SK-N-SH treated with all-trans-retinoic acid at 6 μM for 48 hours (cell line): ENCODE results near the gene CNTN2.

ENCODE experiments used
- ATAC-seq: fragments of 200-7000 bp; cut with Tn5 transposase; 3 replicates; pipeline ENCODE4 v1.9.1; 2020; ENCODE audit warnings: mild to moderate bottlenecking, moderate library complexity
- ARNTL ChIP-seq: fragments of 450-650 bp; formaldehyde crosslinking; IDR thresholded peaks from 2 replicates; pipeline ENCODE4 v1.5.0; 2020; ENCODE audit warnings: low read depth, mild to moderate bottlenecking, moderate library complexity, borderline replicate concordance
- BACH2 ChIP-seq: fragments of 250-450 bp; sonication (Bioruptor Pico); IDR thresholded peaks from 2 replicates; pipeline ENCODE4 v1.9.0; 2021; ENCODE audit warnings: mild to moderate bottlenecking, borderline replicate concordance
- CSDC2 ChIP-seq: fragments of 250-450 bp; sonication (Bioruptor Pico); IDR thresholded peaks from 2 replicates; pipeline ENCODE4 v1.5.0; 2020; ENCODE audit warnings: mild to moderate bottlenecking, moderate library complexity
- ESRRG ChIP-seq: fragments of 250-450 bp; sonication (Bioruptor Pico); IDR thresholded peaks from 2 replicates; pipeline ENCODE4 v1.6.1; 2021; ENCODE audit warnings: mild to moderate bottlenecking
- GLIS3 ChIP-seq: fragments of 250-450 bp; sonication (Bioruptor Pico); IDR thresholded peaks from 2 replicates; pipeline ENCODE4 v1.5.0; 2020; ENCODE audit warnings: mild to moderate bottlenecking, moderate library complexity
- ISL1 ChIP-seq: fragments of 250-450 bp; sonication (Bioruptor Pico); IDR thresholded peaks from 2 replicates; pipeline ENCODE4 v2.1.2; 2022; ENCODE audit warnings: mild to moderate bottlenecking, moderate library complexity
- OSR1 ChIP-seq: fragments of 250-450 bp; sonication (Bioruptor Pico); IDR thresholded peaks from 2 replicates; pipeline ENCODE4 v1.8.0; 2022; ENCODE audit warnings: moderate library complexity, mild to moderate bottlenecking, inconsistent platforms
- PPARA ChIP-seq: fragments of 250-450 bp; sonication (Bioruptor Pico); IDR thresholded peaks from 2 replicates; pipeline ENCODE4 v1.5.0; 2020; ENCODE audit warnings: mild to moderate bottlenecking, borderline replicate concordance
- RARB ChIP-seq: fragments of 250-450 bp; sonication (Bioruptor Pico); IDR thresholded peaks from 2 replicates; pipeline ENCODE4 v1.8.0; 2021; ENCODE audit warnings: mild to moderate bottlenecking, moderate library complexity
- SNAI2 ChIP-seq: fragments of 250-450 bp; sonication (Bioruptor Pico); IDR thresholded peaks from 2 replicates; pipeline ENCODE4 v1.5.0; 2020; ENCODE audit warnings: mild to moderate bottlenecking, moderate library complexity
- TCF4 ChIP-seq: fragments of 250-450 bp; sonication (Bioruptor Pico); IDR thresholded peaks from 2 replicates; pipeline ENCODE4 v1.8.0; 2021; ENCODE audit warnings: mild to moderate bottlenecking, moderate library complexity, borderline replicate concordance
- TOX ChIP-seq: fragments of 250-450 bp; sonication (Bioruptor Pico); IDR thresholded peaks from 2 replicates; pipeline ENCODE4 v1.8.0; 2021; ENCODE audit warnings: mild to moderate bottlenecking, moderate library complexity, borderline replicate concordance
- ZC3H10 ChIP-seq: fragments of 250-450 bp; sonication (Bioruptor Pico); IDR thresholded peaks from 2 replicates; pipeline ENCODE4 v1.5.1; 2021; ENCODE audit warnings: mild to moderate bottlenecking, moderate library complexity
- ZFP3 ChIP-seq: fragments of 250-450 bp; sonication (Bioruptor Pico); IDR thresholded peaks from 2 replicates; pipeline ENCODE4 v1.5.0; 2020; ENCODE audit warnings: mild to moderate bottlenecking, moderate library complexity
- ZFP30 ChIP-seq: fragments of 450-650 bp; formaldehyde crosslinking; IDR thresholded peaks from 2 replicates; pipeline ENCODE4 v1.5.0; 2022; ENCODE audit warnings: mild to moderate bottlenecking, moderate library complexity
- ZNF565 ChIP-seq: fragments of 450-650 bp; formaldehyde crosslinking; conservative IDR thresholded peaks from 2 replicates; pipeline ENCODE4 v1.5.0; 2020; ENCODE audit warnings: low read depth, mild to moderate bottlenecking, moderate library complexity
- ZNF70 ChIP-seq: fragments of 450-650 bp; formaldehyde crosslinking; IDR thresholded peaks from 2 replicates; pipeline ENCODE4 v1.5.0; 2020; ENCODE audit warnings: mild to moderate bottlenecking, moderate library complexity
- ZNF8 ChIP-seq: fragments of 450-650 bp; formaldehyde crosslinking; IDR thresholded peaks from 2 replicates; pipeline ENCODE4 v1.5.0; 2020; ENCODE audit warnings: mild to moderate bottlenecking, moderate library complexity
- TF ChIP-seq, protein P1 (sequence below): fragments of 250-450 bp; sonication (Bioruptor Pico); IDR thresholded peaks from 2 replicates; pipeline ENCODE4 v1.8.0; 2020; ENCODE audit warnings: mild to moderate bottlenecking, moderate library complexity, borderline replicate concordance
- TF ChIP-seq, protein P2 (sequence below): fragments of 250-450 bp; sonication (Bioruptor Pico); IDR thresholded peaks from 2 replicates; pipeline ENCODE4 v1.8.0; 2021; ENCODE audit warnings: low read depth, mild to moderate bottlenecking, moderate library complexity, borderline replicate concordance
- TF ChIP-seq, protein P3 (sequence below): fragments of 250-450 bp; sonication (Bioruptor Pico); IDR thresholded peaks from 2 replicates; pipeline ENCODE4 v1.5.1; 2020; ENCODE audit warnings: low read depth, mild to moderate bottlenecking, moderate library complexity
- TF ChIP-seq, protein P4 (sequence below): fragments of 250-450 bp; sonication (Bioruptor Pico); IDR thresholded peaks from 2 replicates; pipeline ENCODE4 v1.5.1; 2021; ENCODE audit warnings: mild to moderate bottlenecking, moderate library complexity
- TF ChIP-seq, protein P5 (sequence below): fragments of 250-450 bp; sonication (Bioruptor Pico); IDR thresholded peaks from 2 replicates; pipeline ENCODE4 v1.5.0; 2020; ENCODE audit warnings: mild to moderate bottlenecking, moderate library complexity

CNTN2 gene

DNA sequence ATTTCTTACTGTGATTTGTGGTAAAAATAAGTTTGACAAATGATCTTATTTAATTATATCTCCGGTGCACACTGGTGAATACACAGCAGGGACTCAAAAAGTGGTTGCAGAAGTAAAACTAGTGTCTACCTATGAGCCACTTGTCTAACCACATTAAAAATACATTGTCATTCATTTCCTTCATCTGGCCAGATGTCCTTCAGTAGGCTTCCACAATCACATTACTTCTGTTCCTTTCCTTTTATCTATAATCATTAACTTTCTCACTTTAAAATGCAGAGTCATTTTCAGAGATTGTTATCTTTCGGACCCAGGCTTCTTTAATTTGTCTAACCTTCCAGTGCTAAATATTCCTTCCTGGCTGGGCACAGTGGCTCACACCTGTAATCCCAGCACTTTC, 75.7 kb downstream of the CNTN2 start:
- no peak for ATAC-seq

DNA sequence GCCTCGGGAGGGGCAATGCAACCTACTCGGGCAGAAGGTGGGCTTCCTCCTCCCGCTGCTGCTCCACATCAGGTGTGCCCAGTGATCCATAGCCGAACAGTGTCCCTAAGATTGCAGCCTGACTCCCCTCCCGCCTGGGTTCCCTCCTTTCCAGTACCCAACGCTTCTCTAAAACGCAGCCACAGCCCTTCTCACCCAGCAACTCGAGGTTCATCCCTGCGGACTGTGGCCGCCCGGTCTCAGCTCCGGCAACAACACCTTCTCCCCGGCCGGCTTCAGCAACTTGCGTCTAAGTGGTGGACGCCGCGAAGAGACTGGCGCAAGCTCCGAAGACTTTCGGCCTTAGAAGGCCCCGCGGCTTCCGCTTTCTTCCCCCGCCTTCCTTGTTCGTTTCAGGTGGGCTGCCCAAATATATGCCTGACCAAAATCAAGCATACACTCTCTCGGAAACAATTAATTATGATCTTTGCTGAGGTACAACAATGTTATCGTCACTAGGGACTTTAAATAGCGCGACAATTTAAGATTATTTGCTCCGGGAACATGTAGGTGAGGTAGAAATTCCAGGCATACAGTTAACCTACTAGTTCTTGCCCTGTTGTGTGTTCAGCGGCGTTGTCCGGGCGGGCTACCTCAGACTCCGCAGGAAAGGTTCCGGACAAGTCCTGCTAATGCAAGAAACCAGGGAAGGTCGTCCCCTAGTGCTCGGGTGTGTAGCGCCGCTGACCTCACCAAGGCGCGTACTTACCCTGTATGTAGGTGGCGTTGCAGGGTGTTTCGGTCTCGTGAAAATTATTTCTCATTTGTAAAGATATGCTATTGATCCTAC, 78.9 kb downstream of the CNTN2 start, which contains the start of gene RBBP5:
Gene RBBP5 (minus strand): TSS at position 319 of the 829 bp plus-strand sequence. CDS start 105 bp downstream, at position 214.
- peak; percentile 100 for ATAC-seq

More for the DNA sequence above, 75.7 kb downstream of the CNTN2 start:
- TF ChIP-seq TCF4 (CRISPR knock-in tag): no peak

DNA sequence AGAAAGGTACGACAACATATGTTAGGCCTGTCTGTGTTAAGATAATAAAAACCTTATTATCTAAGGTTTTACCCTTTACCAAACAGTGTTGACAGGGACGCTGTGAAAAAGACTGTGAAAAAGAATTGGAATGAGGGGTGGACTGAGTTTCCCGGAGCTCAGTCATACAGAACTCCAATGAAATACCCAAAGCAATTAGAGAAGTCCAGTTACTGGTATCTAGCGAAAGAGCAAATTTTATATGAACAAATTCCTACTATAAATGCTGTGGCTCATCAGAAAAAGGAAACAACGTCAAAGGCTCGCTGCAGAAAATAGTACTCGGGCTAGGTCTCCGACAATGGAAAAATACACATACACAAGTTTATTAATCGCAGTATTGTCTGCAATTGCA, 79.5 kb downstream of the CNTN2 start:
- ATAC-seq: peak; percentile 48

More for the DNA sequence above, 78.9 kb downstream of the CNTN2 start, which contains the start of gene RBBP5:
- TF ChIP-seq, protein P1, sequence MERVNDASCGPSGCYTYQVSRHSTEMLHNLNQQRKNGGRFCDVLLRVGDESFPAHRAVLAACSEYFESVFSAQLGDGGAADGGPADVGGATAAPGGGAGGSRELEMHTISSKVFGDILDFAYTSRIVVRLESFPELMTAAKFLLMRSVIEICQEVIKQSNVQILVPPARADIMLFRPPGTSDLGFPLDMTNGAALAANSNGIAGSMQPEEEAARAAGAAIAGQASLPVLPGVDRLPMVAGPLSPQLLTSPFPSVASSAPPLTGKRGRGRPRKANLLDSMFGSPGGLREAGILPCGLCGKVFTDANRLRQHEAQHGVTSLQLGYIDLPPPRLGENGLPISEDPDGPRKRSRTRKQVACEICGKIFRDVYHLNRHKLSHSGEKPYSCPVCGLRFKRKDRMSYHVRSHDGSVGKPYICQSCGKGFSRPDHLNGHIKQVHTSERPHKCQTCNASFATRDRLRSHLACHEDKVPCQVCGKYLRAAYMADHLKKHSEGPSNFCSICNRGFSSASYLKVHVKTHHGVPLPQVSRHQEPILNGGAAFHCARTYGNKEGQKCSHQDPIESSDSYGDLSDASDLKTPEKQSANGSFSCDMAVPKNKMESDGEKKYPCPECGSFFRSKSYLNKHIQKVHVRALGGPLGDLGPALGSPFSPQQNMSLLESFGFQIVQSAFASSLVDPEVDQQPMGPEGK: no peak; the same call in 1 of the 2 replicates
- TF ChIP-seq, protein P2, sequence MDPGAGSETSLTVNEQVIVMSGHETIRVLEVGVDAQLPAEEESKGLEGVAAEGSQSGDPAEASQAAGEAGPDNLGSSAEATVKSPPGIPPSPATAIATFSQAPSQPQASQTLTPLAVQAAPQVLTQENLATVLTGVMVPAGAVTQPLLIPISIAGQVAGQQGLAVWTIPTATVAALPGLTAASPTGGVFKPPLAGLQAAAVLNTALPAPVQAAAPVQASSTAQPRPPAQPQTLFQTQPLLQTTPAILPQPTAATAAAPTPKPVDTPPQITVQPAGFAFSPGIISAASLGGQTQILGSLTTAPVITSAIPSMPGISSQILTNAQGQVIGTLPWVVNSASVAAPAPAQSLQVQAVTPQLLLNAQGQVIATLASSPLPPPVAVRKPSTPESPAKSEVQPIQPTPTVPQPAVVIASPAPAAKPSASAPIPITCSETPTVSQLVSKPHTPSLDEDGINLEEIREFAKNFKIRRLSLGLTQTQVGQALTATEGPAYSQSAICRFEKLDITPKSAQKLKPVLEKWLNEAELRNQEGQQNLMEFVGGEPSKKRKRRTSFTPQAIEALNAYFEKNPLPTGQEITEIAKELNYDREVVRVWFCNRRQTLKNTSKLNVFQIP (CRISPR knock-in tag): peak; percentile 99
- TF ChIP-seq ARNTL (CRISPR knock-in tag) (no peak), RARB (peak; percentile 95; the same call in 1 of the 2 replicates), PPARA (CRISPR knock-in tag) (peak; percentile 85; the same call in 1 of the 2 replicates), ZFP30 (CRISPR knock-in tag) (no peak), TOX (peak; percentile 77; the same call in 1 of the 2 replicates), ZNF8 (CRISPR knock-in tag) (no peak), ZC3H10 (CRISPR knock-in tag) (peak; percentile 43; the same call in 1 of the 2 replicates)

DNA sequence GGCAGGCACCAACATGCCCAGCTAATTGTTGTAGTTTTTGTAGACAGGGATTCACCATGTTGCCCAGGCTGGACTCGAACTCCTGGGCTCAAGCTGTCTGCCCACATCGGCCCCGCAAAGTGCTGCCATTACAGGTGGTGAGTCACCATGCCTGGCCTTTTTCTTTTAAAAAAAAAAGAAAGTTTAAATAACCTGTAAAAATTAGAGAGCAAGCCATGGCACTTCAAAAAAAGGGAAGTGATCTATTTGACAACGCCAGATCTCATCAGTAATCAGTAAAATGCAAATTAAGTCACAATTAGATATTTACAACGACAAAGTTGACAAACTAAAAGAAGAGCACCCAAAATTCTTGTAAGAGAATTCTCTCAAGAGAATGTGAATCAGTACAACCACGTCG, 81.7 kb downstream of the CNTN2 start:
- no peak for ATAC-seq

More for the DNA sequence above, 79.5 kb downstream of the CNTN2 start:
- no peak for TF ChIP-seq CSDC2 (CRISPR knock-in tag)
- no peak for TF ChIP-seq ISL1 (CRISPR knock-in tag)
- TF ChIP-seq ZFP3 (CRISPR knock-in tag): no peak

More for the DNA sequence above, 81.7 kb downstream of the CNTN2 start:
- TF ChIP-seq GLIS3 (no peak), ESRRG (no peak), ZFP3 (CRISPR knock-in tag) (no peak), SNAI2 (CRISPR knock-in tag) (no peak), ZFP30 (CRISPR knock-in tag) (no peak), ISL1 (CRISPR knock-in tag) (no peak), ZNF70 (CRISPR knock-in tag) (no peak), TOX (no peak), OSR1 (CRISPR knock-in tag) (no peak), ZNF565 (CRISPR knock-in tag) (no peak), BACH2 (CRISPR knock-in tag) (no peak), RARB (no peak), CSDC2 (CRISPR knock-in tag) (no peak), ZNF8 (CRISPR knock-in tag) (no peak)
- TF ChIP-seq, protein P2 (CRISPR knock-in tag): no peak
- TF ChIP-seq, protein P3, sequence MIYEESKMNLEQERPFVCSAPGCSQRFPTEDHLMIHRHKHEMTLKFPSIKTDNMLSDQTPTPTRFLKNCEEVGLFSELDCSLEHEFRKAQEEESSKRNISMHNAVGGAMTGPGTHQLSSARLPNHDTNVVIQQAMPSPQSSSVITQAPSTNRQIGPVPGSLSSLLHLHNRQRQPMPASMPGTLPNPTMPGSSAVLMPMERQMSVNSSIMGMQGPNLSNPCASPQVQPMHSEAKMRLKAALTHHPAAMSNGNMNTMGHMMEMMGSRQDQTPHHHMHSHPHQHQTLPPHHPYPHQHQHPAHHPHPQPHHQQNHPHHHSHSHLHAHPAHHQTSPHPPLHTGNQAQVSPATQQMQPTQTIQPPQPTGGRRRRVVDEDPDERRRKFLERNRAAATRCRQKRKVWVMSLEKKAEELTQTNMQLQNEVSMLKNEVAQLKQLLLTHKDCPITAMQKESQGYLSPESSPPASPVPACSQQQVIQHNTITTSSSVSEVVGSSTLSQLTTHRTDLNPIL (CRISPR knock-in tag): no peak
- TF ChIP-seq, protein P4, sequence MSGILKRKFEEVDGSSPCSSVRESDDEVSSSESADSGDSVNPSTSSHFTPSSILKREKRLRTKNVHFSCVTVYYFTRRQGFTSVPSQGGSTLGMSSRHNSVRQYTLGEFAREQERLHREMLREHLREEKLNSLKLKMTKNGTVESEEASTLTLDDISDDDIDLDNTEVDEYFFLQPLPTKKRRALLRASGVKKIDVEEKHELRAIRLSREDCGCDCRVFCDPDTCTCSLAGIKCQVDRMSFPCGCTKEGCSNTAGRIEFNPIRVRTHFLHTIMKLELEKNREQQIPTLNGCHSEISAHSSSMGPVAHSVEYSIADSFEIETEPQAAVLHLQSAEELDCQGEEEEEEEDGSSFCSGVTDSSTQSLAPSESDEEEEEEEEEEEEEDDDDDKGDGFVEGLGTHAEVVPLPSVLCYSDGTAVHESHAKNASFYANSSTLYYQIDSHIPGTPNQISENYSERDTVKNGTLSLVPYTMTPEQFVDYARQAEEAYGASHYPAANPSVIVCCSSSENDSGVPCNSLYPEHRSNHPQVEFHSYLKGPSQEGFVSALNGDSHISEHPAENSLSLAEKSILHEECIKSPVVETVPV (CRISPR knock-in tag): no peak
- TF ChIP-seq, protein P5, sequence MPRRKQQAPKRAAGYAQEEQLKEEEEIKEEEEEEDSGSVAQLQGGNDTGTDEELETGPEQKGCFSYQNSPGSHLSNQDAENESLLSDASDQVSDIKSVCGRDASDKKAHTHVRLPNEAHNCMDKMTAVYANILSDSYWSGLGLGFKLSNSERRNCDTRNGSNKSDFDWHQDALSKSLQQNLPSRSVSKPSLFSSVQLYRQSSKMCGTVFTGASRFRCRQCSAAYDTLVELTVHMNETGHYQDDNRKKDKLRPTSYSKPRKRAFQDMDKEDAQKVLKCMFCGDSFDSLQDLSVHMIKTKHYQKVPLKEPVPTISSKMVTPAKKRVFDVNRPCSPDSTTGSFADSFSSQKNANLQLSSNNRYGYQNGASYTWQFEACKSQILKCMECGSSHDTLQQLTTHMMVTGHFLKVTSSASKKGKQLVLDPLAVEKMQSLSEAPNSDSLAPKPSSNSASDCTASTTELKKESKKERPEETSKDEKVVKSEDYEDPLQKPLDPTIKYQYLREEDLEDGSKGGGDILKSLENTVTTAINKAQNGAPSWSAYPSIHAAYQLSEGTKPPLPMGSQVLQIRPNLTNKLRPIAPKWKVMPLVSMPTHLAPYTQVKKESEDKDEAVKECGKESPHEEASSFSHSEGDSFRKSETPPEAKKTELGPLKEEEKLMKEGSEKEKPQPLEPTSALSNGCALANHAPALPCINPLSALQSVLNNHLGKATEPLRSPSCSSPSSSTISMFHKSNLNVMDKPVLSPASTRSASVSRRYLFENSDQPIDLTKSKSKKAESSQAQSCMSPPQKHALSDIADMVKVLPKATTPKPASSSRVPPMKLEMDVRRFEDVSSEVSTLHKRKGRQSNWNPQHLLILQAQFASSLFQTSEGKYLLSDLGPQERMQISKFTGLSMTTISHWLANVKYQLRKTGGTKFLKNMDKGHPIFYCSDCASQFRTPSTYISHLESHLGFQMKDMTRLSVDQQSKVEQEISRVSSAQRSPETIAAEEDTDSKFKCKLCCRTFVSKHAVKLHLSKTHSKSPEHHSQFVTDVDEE: no peak
- TF ChIP-seq, all 23 proteins: peak for 0
